ENCODE results near the gene SRSF9.

- TF ChIP-seq EZH2phosphoT487 (IDR thresholded peaks at IDR 0.05; ENCODE audit: borderline replicate concordance, low read length) (no peak), CTCF (IDR thresholded peaks at IDR 0.05; ENCODE audit: low read depth, low read length, poor library complexity, severe bottlenecking) (no peak)
These were observed 44.5 kb upstream of the SRSF9 start for GRCh38 chr12:120514002-120514401.

Data from DOHH2 (cell line).